Uterus (tissue), 2 donors: Measurements from ENCODE around the gene INAFM1.

ENCODE experiments used
- CTCF ChIP-seq, 4 experiments: fragments of 200-600 bp in 2 of 4; fragments of 450-650 bp in 2 of 4; sonication (generic) in 2 of 4; IDR thresholded peaks; one replicate each; pipeline ENCODE4 v1.5.1; 2016 to 2019; ENCODE audit warnings: antibody characterized with exemption in 4 of 4, mild to moderate bottlenecking in 2 of 4, moderate library complexity in 1 of 4
- POLR2A ChIP-seq, 2 donors: fragments of 450-650 bp; IDR thresholded peaks; one replicate each; pipeline ENCODE4 v1.6.1; 2016; ENCODE audit warnings: antibody characterized with exemption in 2 of 2, mild to moderate bottlenecking in 1 of 2, moderate library complexity in 1 of 2

DNA sequence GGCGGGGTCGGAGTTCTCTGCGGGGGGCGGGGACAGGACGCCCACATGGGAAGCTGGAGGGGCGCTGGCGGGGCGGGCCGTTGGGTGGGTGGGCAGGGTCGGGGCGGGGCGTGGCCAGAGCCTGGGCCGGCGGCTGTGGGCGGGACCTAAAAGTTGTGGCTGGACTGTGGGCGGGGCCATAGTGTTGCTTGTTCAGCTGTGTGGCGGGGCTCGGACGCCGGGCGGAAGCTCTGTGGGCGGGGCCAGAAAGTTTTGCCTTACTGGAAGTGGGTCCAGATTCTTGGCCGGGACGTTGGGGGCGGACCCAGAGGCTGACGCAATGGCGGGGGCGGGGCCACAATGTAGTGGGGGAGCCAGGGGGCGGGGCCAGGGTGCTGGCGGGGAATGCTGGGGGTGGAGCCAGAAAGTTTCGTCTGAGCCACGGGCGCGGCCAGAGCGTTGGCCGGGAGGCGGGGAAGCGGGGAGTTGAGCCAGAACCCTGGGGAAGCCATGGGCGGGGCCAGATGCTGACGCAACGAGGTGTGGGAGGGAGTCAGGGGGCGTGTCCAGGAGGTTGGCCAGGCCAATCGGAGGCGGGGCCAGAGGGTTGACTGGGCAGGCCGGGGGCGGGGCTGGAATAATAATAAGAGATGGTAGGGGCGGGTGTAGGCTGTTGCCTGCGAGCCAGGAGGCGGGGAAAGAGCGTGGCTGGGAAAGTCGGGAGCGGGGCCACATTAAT, 17.8 kb upstream of the INAFM1 start:
- no peak for TF ChIP-seq CTCF (IDR thresholded peaks at IDR 0.05)
- TF ChIP-seq POLR2A (IDR thresholded peaks at IDR 0.05): no peak
